ENCODE results near the gene ATP13A4.

- TF ChIP-seq CTCF (conservative IDR thresholded peaks at IDR 0.05; ENCODE audit: low read depth, low read length) (no peak), BHLHE40 (IDR thresholded peaks at IDR 0.05; ENCODE audit: low read depth, low read length) (no peak), MXI1 (IDR thresholded peaks at IDR 0.05; ENCODE audit: borderline replicate concordance, low read depth, low read length) (no peak), MAFK (IDR thresholded peaks at IDR 0.05; ENCODE audit: low read depth, low read length) (no peak), POLR2A (IDR thresholded peaks at IDR 0.05; ENCODE audit: low read depth, low read length) (no peak), RFX5 (IDR thresholded peaks at IDR 0.05; ENCODE audit: low read depth, low read length) (no peak), NFE2L2 (IDR thresholded peaks at IDR 0.05; ENCODE audit: low read depth, low read length) (no peak), FOS (IDR thresholded peaks at IDR 0.05; ENCODE audit: low read depth, low read length) (no peak), RAD21 (IDR thresholded peaks at IDR 0.05; ENCODE audit: low read length) (no peak), ELK1 (IDR thresholded peaks at IDR 0.05; ENCODE audit: borderline replicate concordance, low read depth, low read length) (no peak), MAZ (IDR thresholded peaks at IDR 0.05; ENCODE audit: borderline replicate concordance, low read depth, low read length) (no peak), USF2 (IDR thresholded peaks at IDR 0.05; ENCODE audit: low read depth, low read length) (no peak), CHD1 (IDR thresholded peaks at IDR 0.05; ENCODE audit: low read depth, low read length) (no peak)
Observed at GRCh38 chr3:193502871-193503270, 51.8 kb downstream of the ATP13A4 start.

Data from IMR-90 (cell line).